GM21367 (cell line): Measurements from ENCODE around the gene TRIM63.
A peak's percentile ranks its signal among the peaks of the same experiment; 100 is the strongest.

Experiments
- ATAC-seq: cut with Tn5 transposase; IDR thresholded peaks from one replicate; pipeline ENCODE4 v1.9.1; 2021; ENCODE audit not compliant: unreplicated experiment

The TRIM63 gene

DNA sequence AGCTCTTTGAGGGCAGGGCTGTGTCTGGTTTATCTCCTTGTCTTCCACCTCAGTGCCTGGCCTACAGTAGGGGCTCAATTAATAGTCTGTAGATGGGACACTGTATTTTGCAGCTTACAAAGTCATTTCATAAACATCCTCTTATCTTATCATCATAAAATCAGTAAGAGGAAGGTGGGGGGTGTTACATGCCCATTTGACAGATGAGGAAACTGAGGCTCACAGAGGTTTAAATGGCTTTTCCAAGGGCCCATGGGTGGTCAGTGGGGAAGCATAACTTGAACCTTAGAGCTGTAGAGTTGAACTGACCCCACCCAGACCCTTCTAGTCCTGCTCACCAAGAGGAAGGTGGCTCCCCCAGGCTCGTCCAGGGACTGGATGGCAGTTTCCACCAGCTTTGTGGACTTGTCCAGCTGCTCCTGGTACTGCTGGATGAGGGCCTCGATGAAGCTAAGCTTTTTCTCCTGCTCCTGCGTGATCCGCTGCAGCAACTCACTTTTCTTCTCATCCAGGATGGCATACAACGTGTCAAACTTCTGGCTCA, 9.3 kb downstream of the TRIM63 start:
- ATAC-seq, result no peak

DNA sequence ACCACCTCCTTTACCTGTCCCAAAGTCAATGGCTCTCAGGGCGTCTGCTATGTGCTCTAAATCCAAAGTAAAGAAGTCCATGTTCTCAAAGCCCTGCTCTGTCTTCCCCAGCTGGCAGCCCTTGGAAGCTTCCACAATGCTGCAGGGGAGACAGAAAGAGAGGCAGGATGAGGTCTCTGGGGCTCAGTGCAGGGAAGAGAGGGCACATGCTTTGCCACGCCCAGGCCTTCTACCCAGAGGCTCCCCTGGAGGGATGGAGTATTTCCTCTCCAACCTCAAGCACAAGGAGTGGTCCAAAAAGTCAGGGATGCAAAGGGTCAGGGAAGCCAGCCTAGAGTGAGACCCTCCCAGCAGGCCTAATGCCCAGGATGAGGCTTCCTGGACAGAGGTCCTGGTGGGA, 10.2 kb downstream of the TRIM63 start:
- no peak for ATAC-seq

DNA sequence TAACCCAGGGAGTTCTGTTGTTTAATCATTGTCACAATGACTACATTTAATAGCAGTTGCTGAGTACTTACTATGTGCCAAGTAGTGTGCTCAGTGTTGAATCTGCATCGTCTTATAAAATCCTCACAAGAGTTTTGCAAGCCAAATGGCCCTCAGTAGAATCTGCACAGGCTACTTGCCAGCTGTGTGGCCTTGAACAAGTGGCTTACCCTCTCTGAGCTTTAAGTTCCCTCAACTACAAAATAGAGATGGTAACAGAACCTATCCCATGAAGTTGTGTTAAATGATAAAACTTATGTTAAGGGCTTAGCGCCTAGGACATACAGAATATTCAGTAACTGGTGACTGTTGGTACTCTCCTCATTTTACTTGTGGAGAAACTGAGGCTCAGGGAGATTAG, 12.4 kb downstream of the TRIM63 start:
- no peak for ATAC-seq

DNA sequence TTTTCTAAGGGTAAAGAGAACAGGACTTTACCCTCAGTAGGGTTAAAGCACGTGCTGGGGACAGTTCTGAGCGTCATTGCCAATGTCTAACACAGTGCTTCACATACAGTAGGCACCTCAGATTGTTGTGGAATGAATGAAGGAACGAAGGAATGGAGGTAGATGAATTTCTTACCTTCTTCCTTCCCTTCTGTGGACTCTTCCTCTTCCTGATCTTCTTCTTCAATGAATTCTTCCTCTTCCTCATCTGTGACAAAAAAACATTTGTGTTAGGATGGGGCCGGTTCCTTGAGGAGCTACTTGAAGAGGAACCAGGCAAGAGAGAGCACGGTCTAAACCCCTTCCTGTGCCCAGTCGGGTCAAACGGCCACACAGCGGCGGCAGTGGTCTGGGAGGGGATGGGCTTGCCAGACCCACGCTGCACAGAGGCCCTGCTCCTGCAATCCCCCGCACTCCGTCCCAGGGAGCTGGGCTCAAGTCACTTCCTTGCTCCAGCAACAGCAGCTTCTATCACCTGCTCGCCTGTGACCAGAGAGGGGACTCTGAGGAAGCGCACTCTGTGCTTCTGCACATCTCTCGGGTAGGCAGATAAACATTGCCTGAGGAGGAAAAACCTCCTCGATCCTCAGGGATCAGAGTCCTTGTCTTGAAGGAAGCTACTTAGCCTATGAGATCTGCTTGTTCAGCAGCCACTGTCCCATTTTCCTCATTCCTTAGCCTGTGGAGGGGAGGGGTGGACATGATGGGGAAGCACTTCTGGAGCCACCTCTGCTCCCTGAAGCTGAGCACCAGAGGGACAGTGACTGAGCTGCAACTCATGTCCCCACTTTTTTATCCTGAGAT, 13.5 kb downstream of the TRIM63 start:
- ATAC-seq, result no peak

DNA sequence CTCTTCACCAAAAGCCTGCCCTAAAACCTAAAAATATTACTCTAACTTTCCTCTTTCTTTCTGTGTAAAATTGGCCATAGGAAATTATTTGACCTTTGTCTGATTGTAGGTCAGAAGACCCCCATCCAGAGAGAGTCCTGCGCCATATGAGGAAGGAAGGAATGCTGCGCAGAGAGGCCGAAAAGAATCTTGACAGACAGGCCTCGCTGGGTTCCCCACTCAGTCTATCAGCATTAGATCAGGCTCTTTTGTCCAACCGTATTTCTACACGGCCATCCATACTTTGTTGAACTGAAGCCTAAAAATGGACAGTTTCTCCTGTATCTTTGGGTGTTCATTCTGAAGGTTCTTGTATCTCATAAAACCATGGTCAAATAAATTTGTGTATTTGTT, 17.2 kb downstream of the TRIM63 start:
- ATAC-seq, result no peak

DNA sequence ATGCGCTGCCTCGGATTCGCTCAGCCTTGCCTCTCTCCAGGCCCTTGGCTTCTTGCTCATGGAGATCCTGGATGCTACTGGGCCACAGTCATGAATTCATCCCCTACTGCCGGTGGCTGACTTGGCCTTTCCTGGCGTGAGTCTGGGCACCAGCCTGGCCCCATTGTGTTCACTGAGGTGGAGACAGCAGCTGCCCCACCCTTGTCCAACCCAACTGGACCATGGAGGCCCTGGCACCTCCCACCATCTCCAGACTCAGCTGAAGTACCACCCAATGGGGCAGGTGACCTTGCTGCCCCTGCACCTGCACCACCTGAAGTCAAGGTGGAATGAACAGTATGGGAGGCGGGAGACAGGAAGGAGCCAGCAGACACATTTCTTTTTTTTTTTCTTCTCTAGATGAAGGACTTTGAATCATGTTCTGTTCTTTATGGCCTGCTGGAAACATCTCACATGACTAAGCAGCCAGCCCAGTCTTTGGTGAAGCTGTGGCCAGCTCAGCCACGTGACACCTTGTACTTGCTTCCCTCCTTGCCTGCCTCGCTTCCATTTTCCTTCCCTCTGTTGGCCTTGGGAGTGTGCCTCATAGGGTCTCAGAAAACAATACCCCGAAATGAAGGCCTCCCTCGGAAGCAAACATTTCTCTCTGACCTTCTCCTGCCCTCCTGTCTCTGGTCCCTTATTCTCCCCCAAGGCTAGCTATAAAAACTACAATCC, 17.7 kb downstream of the TRIM63 start:
- ATAC-seq, result no peak

DNA sequence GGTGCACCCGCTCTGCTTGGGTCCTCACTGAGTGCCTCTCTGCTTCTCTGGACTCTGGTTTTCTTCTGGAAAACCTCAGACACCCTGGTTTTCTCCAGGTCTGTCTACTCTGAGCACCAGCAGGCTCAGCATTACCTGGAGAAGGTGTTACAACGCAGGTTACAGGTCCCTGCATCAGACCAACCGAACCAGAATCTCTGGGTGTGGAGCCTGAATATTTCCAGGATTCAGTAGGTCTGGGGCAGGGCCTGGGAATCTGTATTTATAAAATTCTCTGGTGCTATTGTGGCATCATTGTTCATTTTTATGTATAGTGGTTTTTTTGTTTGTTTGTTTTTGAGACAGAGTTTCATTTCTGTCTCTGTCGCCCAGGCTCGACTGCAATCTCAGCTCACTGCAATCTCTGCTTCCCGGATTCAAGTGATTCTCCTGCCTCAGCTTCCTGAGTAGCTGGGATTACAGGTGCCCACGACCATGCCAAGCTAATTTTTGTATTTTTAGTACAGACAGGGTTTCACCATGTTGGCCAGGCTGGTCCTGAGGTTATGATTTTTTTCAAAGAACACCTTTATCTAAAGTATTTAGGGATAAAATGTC, 20.1 kb downstream of the TRIM63 start:
- no peak for ATAC-seq

DNA sequence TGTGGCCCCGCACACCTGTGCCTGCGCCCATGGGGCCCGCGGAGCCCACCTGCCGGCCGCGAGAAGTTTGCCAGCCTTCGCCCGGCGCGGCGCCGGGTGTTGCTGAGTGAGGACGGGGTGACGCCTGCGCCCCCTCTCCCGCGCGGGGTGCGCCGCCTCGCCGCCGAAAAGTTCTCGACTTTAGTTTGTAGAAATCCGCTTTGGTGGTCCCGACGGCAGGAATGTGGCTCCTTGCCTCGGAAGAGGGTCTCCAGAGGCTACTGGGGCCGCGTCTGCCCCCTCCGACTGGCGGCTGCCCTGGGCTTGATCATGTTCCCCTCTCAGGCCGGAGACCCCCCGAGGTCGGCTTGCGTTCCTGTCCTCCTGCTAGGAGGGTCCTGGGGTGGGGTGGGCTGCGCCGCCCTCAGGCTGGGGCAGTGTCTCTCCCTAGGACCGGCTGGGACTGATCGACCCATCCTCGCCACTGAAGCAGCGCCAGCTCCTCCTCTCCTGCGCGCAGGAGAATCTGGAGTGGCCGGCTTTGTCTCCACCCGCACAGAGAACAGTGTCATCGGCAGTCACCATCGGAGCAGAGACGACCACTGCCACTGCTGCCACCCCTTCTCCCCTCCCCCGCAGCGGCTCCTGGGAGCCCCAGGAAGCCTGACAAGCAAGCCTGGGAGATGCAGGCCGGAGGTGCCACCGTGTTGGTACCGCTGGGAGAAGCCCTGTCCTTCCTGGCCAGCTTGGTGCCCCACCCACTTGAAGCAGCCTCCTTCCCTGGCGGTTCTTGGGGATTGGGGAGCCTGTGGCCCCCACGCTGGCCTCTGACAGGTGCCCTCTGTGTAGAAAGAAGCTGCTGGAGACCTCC, 21.0 kb downstream of the TRIM63 start:
- ATAC-seq, result no peak

DNA sequence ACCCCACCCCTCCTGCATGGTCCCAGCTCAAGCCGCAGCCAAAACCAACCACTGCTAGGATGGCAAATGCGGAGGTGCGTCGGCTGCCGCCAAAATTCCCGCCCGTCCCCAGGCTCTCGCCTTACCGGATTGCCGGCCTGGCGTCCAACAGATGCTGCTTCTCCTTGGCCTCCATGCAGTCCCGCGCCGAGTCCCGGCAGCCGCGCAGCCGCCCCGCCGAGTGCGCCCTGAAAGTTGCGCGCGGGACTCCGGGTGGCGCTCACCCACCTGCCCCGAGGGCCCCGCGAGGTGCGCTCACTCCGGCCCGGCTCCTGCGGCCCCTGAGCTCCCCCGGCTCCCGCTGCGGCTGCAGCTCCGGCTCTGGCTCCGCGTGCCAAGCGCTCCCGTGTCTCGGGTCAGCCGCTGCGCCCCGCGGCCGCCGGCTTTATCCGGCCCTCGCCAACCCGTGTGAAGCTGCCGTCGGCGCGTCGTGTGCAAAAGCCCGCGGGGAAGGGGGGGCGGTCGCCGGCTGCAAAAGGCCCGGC, 21.6 kb downstream of the TRIM63 start, which contains the start of gene SLC30A2:
Gene SLC30A2 (minus strand): TSS at position 397 of the 524 bp plus-strand sequence. CDS start 222 bp downstream, at position 175.
- ATAC-seq, result no peak

DNA sequence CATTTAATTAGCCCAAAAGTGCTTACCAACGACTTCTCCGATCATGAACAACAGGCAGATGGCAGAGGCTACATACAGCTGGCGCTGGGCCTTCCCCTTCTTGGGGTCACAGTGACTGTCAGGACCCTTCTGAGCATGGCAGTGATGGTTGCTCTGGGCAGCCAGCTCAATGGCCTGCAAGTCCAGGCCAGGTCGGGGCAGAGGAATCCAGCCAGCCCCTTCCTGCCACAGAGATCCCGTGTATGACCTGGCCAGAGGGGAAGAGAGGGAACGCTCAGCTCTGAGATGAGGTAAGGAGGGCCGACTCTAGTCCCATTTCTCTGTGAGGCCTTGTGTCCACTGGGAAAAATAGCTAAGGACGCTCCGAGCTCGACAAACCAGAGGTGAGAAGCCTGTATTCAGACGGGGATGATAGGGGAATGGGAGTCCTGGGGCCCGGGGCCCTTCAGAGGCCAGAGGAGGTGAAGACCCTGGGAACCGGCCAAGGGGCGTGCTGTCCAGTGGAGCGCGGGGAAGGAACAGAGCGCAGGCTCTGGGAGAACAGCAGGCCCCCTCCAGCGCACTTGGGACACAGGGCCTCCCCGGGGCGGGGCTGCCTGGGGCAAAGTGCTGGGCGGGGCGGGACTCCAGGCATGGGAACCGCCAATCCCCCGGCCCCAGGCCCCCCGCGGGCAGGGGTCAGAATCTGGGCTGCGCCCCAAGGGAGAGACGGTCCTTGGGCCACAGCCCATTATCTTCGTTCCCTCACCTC, 22.3 kb downstream of the TRIM63 start:
- ATAC-seq, result no peak

DNA sequence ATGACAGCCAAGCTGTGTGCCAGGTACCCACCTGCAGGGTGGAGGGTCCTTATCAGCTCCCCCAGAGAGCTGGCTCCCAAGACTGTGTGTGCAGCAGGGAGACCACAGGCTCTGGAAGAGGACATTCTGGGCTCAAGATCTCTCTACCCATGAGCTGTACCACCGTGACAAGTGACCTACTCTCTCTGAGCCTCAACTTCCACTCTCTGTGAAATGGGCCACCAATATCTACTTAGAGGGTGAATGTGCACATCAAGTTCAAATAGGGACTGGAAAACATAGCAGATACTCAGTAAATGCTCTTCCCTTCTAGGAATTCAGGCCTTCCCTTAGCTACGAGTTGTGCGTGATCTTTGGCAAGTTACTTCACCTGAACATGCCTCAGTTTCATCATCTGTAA, 23.0 kb downstream of the TRIM63 start:
- ATAC-seq, result no peak

DNA sequence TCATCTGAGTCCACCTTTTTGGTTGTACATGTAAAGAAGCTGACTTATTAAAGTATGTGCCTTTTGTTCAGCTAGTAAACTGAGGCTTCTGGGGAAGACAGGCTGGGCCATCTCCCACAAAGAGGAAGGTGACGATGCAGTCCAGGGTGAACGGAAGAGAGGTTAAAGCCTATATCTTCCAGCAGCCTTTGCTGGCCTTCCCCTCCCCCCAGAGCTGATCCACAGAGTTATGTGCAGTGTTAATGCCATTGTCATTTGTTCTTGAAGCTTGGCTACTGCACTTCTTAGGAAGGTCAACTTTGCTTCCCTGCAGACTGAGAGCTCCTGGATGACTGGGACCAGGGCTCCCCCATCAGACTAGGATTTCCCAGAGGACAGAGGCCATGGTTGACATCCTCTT, 23.7 kb downstream of the TRIM63 start:
- ATAC-seq, result no peak

DNA sequence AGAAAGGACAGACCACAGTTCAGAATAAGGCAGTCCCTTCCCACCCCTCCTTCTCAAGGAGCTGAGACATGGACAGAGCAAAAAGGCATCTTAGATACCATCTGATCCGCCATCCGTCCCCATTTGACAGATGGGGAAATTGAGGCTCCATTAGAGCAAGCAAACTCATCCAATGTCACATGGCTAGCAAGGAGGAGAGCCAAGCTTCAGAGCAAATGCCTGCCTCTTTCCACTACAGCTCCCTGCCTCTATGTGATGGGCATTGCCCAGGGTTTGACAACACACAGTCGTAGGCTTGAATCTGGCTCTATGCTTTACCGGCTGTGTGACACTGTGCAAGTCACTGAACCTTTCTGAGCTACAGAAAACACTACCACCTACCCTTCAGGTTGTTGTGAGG, 25.5 kb downstream of the TRIM63 start:
- no peak for ATAC-seq

DNA sequence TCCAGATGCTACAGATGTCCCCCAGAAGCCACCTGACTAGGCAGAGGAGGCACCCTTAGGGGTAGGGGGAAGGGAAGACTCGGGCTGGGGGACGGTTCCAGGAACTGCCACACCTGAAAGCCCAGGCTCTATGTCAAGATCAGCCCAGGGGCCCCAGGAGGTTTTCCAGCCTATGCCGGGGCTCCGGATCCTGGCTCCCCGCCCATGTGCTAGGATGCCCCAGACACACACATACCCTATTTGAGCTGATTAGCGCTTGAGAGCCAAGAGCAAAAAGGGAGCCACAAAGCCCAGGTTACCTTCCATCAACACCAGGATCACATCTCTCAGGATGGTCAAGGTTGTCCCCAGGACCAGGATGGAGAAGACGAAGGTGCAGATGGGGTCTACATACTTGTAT, 26.0 kb downstream of the TRIM63 start:
- ATAC-seq, result no peak

DNA sequence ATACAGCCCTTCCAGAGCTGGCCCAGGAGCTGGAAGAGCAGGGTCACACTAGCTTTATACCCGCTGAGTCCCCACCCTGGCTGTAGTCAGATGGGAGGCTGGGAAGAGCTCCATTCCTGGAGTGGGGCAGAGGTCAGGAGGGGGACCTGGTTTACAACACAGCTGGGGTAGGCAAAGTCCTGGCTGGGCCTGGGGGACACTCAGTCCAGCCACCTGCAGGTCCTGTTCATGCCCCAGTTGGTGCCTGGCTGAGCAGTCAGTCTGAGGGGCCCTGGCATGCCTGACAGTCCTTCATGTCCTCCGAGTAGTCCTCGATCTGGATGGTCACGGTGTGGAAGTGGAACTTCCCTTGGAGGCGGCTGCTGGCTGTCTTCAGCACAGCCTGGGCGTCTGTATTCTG, 28.5 kb downstream of the TRIM63 start:
- no peak for ATAC-seq

DNA sequence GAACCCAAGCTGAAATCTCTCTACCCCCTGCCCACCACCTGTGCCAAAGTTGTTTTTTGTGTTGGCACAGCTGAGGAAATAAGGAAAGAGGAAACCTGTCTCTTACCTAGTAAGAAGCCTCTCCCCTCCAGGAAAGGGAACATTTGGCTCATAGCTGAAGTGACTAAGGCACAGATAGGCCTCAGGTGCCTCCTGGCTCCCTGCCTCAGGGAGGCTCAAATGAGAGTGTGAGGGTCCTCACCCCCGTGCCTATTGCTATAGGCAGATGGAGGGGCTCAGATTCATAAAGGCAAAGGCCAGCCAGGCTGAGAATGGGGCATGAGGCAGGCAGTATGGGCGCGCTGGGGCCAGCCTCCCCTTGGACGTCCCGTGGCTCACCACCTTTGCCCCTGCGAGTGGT, 29.0 kb downstream of the TRIM63 start:
- ATAC-seq, result no peak

DNA sequence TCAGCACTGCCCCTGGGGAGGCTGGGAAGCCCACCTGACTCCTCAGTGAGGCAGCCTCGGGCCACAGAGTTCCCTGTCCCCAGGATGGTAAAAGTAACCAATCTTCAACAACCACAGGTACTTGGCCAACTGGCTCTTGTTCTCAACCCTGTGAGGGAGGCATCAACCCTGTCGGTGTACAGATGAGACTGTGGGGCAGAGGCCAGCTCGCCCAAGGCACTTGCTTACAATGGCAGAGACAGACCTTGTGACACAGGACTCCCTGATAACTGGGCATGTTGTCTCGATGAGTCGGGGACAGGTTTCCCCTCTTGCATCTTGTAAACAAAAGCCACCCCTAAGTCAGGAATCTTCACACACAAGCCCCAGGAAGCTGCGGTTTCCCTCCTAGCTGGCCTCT, 29.5 kb downstream of the TRIM63 start:
- no peak for ATAC-seq

DNA sequence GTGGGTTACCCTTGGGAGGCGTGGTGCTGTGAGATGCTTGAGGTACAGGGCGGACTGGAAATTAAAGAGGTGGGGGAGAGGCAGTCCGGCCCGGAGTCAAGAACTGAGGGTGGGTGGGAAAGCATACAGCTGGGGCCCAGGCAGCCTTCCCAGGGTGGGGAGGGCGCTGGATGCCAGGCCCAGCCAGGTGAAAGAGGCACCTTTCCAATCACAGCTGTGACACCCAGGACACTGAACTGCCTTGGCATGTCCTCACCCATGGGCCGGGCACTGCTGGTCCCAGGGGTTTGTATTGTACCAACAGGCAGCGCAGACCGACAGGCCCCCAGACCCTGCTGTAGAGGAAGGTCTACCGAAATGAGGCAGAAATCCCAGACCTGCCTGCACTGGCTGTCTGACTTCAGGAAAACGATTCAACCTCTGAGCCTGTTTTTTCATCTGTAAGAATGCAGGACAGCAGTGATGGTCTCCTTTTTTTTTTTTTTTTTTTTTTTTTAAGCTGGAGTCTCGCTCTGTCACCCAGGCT, 30.6 kb downstream of the TRIM63 start:
- ATAC-seq, result no peak

DNA sequence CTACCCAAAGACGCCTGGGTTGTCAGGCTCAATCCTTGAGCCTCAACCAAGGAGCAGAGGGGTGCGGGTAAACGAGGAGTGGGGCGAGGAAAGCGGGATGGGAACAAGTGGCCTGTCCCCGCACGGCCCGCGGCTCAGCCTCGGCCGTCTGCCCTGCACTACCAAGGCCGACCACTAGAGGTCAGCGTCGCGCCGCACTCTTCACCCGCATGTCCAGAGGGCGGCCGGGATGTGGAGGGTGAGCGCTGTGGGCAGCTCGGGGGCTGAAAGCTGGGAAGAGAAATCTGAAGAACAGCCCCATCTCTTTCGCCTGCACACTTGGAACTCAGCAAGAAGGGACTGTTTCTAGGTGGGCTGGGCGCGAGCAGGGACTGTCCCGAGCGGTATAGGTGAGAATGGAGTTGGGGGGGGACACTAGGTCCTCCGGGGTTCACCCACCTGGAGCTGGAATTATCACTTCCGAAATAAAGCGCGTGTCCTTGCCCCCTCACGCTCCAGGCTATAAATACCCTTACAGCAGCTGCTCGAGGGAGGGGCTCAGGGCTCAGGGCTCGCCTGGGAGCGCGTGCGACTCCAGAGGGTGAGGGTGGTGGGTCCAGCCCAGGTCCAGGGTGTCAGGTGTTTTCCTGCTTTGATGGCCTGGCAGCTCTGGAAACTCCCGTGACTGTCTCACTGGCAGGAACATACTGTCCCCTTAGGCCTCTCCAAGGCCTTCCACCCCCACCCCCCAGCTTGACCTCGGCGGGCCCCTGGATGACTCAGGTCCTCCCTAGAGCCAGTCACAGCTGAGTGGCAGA, 31.3 kb downstream of the TRIM63 start:
- ATAC-seq, result peak; percentile 44
